HL-60 (cell line): ENCODE results near the gene HYAL2.

Experiments used
- DNase-seq, 2 experiments: peaks; one replicate each; pipeline ENCODE4 v3.0.0-alpha.2; 2010 to 2020; ENCODE audit warnings: low read depth in 1 of 2, low spot score in 1 of 2
- H3K27ac ChIP-seq: fragments of 250-450 bp; sonication (Bioruptor Pico); replicated peaks from 2 replicates; pipeline ENCODE4 v1.5.1; 2020; ENCODE audit warnings: mild to moderate bottlenecking, moderate library complexity
- H3K27me3 ChIP-seq: fragments of 250-450 bp; sonication (Bioruptor Pico); 2 replicates; pipeline ENCODE4 v1.5.1; 2021; ENCODE audit warnings: mild to moderate bottlenecking, moderate library complexity; ENCODE audit not compliant: insufficient read depth, poor library complexity, severe bottlenecking
- H3K4me3 ChIP-seq: replicated peaks from 2 replicates; pipeline ENCODE4 v1.5.1; 2011; ENCODE audit warnings: mild to moderate bottlenecking, control low read depth, low read length; ENCODE audit not compliant: insufficient read depth
- CTCF ChIP-seq: IDR thresholded peaks from one replicate; pipeline ENCODE4 v1.5.1; 2011; ENCODE audit warnings: low read length, control low read depth, inconsistent platforms; ENCODE audit not compliant: insufficient read depth
- GABPA ChIP-seq: IDR thresholded peaks from 2 replicates; pipeline ENCODE4 v1.6.1; 2012; ENCODE audit warnings: low read depth
- POLR2AphosphoS5 ChIP-seq: IDR thresholded peaks from 2 replicates; pipeline ENCODE4 v1.6.1; 2012; ENCODE audit warnings: low read depth
- REST ChIP-seq: IDR thresholded peaks from 2 replicates; pipeline ENCODE4 v1.6.1; 2012; ENCODE audit warnings: low read depth; ENCODE audit not compliant: insufficient replicate concordance
- SPI1 ChIP-seq: IDR thresholded peaks from 2 replicates; pipeline ENCODE4 v1.6.1; 2012; ENCODE audit warnings: low read depth, mild to moderate bottlenecking, borderline replicate concordance

HYAL2 gene

GRCh38 chr3:50350213-50350526, 27.6 kb upstream of the HYAL2 start:
- no peak for DNase-seq
- Histone ChIP-seq H3K27me3 (no peaks in the 10 kb centered on the region), H3K4me3 (peak overlapping the region; percentile 58), H3K27ac (peak overlapping the region; percentile 94)
- no peak for TF ChIP-seq REST
- no peak for TF ChIP-seq POLR2AphosphoS5
- TF ChIP-seq SPI1, result no peak
- no peak for TF ChIP-seq GABPA
- no peak for TF ChIP-seq CTCF

- no peak overlapping the region for H3K4me3 ChIP-seq
- no peak for TF ChIP-seq GABPA
- peak; percentile 23 for TF ChIP-seq CTCF
- no peak for TF ChIP-seq POLR2AphosphoS5
- TF ChIP-seq SPI1, result no peak
- no peak for TF ChIP-seq REST
- no peaks in the 10 kb centered on the region for H3K27me3 ChIP-seq
- peak in 1 of 2 experiments; percentile 73 for DNase-seq
- no peak overlapping the region for H3K27ac ChIP-seq
Observed at GRCh38 chr3:50347187-50347813, 24.8 kb upstream of the HYAL2 start.

DNA sequence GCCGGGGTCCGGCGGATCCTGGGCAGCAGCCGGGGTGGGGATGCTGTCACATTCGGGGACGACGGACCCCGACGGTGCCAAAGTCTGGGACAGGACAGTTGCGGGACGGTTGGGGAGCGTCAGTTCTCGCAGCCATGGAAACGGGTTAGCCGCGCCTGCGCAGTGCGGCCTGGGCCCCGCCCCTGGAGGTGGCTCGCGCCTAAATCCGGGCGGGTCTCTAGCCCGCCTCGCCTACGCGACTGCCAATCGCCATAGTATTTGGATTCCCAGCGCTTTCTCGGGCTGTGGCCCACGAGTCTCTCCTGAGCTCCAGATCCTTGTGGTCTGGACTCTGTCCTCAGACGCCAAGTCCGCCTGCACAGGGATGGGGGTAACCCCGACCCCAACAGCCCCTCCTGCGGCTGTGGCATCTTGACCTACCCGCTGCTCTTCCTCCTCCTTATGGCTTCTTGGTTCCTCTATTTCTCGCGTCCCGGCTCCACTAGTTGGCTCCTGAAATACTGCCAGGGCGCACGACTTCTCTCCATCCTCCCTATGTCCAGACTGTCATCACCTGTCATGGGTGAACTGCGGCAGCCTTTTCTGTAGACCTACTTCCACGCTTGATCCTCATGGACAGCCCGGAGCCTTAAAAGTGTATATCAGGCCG, 23.2 kb upstream of the HYAL2 start, which contains the start of gene ZMYND10:
Gene ZMYND10, minus strand, starts transcription at position 147 of the 649 bp plus-strand sequence. CDS start 153 bp downstream, outside the sequence.
- no peak for TF ChIP-seq CTCF
- TF ChIP-seq POLR2AphosphoS5, result no peak
- no peak for TF ChIP-seq SPI1
- TF ChIP-seq REST, result no peak
- TF ChIP-seq GABPA, result no peak
- peak within 1 kb of the TSS; percentile 39 for H3K4me3 ChIP-seq
- no peaks in the 10 kb centered on the region for H3K27me3 ChIP-seq
- peak in 1 of 2 experiments; percentile 74 for DNase-seq
- 0 out of 2 replicates have a peak within 1 kb of the TSS, but pooled peaks have one; percentile 32 for H3K27ac ChIP-seq
